Dermis blood vessel endothelial cell (primary cell): ENCODE data around the gene GRIP2. TPM values are rescaled to one million over a fixed set of nuclear protein-coding genes. Genes with fewer than 3 reads are reported as not detected.

Source experiments
- DNase-seq: peaks from one replicate; pipeline ENCODE4 v3.0.0; 2010
- total RNA-seq: library from RNA; depleted of rRNA; stranded (reverse); fragments of >200 nt; gene quantifications from 2 replicates; pipeline ENCODE4 v1.2.3, GENCODE V29; 2014

Gene GRIP2
- total RNA-seq, 1 donor from 2014 or later = under 0.01 TPM

DNA sequence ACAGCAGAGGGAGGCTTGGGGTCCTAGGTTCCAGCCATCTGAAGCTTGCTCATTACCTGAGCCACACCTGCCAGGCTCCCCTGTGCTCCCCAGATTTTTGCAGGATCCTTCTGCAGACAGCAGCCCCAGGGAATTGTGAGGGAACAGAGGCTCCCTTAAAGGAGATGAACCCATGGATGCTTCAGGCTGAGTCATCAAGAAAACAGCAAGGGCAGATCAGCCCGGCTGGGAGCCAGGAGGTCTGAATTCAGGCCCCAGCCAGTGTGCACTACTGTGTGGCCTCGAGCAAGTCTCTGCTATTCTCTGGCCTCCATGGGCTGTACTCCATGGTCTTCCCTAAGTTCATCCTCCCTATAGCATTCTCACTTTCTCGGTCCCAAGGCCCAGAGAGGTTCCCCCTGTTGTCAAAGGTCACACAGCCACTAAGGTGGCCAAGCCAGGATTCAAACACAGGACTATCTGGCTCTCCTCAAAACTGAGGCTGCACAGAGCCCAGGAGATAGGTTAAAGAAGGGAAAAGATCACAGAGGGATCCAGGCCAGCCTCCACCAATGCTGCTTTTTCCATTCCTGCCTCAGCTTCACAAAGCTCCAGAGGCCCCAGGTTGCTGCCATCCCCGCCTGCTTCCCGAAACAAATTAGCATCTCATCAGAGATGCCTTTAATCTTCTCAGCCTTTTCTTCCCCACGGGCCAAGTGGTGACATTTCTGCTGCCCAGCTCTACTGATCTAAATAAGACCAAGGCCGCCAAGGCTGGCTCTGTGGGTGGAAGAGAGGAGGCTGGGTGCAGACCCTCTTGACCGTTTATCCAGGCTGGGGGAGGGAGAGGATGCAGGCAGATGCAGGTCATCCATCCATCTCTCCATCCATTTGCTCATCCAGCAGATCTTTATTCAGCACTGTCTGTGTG, 21.2 kb upstream of the GRIP2 start:
- no peak for DNase-seq

DNA sequence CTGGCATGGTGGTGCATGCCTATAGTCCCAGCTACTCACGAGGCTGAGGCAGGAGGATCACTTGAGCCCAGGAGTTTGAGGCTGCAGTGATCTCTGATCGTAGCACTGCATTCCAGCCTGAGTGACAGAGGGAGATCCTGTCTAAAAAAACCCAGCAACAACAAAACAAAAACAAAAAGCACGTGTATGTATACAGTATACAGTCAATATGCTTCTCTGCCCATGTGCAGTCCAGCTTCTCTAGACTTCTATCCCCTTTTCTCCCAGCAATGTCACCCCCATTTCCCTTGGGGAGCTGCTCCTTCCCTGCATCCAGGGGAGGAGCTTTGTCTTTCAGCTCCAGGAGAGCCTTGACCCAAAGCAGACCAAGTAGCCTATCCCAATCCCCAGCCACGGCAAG, 20.0 kb upstream of the GRIP2 start:
- DNase-seq = no peak

DNA sequence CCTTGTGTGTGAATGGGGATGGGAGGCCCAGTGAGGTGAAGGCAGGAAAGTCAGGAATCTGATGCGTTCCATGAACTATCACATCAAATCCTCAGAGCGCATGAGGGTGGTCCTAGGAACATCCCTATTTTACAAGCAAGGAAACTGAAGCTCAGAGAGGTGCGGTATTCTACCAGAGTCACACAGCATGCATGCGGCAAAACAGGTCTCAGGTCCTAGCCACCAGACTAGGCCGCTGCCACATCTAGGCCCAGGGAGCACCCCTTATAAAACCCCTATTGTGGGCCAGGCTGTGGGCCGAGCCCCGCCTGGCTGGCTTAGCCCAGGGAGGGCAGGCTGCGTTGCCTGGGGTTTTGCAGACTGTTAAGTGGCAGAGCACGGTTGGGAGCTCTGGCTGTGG, 17.9 kb upstream of the GRIP2 start:
- DNase-seq = no peak

DNA sequence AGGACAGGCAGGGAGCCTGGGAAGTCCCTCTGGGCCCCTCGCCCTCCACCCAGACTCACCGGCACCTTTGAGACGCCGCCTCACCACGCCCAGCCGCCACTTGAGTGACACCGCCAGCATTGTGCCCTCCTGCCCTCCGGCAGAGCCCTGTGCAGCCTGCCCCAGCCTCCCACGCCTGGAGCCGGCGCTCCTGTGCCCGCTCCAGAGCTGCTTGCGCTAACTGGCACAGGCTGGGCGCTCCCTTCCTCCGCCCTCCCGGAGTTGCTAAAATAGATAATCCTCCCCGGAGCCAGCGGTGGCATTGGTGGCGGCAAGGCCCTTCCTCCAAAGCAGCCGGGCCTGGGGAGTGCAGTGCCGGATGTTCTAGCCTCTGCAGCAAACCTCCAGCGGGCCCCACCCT, 15.7 kb upstream of the GRIP2 start:
- no peak for DNase-seq

DNA sequence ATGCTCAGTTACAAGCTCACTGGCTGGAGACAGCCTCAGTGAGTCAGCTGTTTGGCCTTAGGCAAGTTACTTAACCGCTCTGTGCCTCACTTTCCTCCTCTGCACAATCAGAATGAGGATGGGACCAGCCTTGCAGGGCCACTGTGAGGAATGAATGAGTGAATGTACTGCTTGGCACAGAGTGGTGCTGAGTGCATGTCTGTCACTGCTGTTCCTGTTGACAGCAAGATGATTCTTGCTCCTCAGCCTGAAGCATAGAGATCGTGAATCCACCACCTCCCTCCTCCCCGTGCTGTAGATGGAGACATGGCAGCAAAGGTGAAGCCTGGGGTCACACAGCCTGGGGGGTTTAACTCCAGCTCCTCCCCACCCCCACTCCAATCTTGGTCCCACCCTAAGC, 14.6 kb upstream of the GRIP2 start:
- DNase-seq = no peak

DNA sequence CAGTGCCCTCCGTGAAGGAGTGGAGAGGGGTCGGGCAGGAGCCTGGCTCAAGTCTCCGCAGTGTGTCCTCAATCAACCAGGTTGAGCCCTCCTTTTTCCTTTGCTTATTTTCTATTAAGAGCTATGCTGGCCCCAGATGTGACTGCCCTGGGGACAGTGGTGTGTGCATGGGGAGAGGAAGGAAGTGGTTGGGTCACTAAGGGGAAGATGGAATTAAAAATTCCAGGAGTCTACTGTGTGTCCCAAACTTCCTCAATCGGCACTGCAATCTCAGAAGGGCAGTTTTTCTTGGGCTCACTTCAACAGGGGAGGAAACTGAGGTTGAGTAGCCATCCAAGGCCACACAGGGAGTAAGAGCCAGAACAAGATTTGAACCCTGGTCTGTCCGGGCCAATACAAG, 13.7 kb upstream of the GRIP2 start:
- DNase-seq = no peak

DNA sequence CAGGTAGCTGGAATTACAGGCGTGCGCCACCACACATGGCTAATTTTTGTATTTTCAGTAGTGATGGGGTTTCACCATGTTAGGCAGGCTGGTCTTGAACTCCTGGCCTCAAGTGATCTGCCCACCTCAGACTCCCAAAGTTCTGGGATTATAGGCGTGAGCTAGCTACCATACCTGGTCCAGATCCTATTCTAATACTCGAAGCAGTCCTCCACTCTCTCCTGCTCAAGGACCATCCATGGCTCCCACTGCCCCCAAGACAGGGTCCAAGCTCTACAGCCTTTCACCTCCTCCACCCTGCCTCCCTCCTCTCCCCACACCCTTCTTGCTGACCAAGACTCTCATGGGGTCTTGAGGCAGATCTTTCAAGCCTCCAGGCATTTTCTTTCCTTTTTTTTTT, 12.6 kb upstream of the GRIP2 start:
- DNase-seq = no peak

DNA sequence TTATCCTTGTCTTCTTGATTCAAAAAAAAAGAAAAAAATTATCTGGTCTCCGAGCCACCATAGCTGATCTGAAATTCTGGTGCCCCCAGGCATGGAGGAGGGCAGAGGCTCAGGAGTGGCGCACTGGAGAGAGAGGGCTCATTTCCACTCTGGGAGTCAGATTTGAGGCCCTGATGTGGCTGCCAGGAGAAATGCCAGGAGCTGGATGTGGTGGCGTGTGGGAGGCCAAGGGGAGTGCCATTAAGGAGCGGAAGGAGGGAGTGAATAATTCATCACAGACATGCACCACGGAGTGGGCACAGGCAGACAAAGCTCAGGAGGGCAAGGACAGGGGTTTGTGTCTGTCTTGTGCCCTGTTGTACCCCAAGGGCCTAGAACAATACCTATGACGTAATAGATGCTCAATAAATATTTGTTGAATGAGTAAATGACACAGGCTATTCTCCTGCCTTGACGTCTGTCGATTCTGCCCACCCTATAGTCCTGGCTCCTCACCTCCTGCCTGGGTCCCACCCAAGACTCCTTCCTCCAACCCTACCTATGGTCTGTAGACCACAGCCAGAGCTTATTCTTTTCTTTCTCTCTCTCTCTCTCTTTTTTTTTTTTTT, 12.0 kb upstream of the GRIP2 start:
- DNase-seq = no peak

DNA sequence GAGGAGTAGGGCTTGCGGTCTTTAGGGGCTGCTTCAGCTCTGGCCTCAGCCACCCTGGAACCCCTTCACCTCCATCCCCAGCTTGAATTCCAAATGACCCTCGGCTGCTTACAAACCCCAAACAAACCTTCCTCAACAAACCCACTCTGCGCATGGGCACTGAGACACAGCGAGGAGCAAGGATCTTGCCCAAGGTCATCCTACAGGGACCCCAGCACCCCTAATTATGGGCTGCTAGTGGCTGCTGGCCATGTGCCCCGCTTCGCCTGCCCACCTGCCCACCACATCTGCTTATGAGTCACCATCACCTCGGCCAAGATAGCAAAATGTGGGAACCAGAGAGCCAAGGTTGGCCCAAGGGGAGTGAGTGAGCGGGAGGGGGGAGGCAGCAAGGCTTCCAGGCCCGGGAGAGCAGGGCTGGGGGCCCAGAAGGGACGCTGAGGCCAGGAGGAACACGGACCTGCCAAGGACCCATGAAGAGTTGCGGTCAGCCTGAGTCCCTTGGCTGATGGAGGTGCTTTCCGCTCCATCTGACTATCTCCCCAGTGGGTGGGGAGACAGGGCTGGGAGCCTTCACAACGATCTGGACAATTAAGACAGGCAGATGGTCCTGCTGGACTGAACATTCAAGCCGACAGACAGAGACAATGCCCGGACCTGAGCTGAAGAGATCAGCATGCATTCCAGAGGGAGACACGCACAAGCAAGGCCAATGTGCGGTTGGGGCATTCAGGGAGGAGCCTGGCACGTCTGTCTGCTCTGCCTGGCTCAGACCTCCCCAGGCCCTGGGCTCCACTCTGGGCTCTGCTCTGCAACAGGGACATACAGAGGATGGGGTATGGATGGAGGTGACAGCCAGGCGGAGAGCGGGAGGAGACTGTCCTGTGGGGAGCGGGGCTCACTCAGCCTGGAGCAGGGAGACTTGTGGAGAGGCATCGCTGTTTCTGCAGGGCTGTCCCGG, 10.8 kb upstream of the GRIP2 start:
- no peak for DNase-seq

DNA sequence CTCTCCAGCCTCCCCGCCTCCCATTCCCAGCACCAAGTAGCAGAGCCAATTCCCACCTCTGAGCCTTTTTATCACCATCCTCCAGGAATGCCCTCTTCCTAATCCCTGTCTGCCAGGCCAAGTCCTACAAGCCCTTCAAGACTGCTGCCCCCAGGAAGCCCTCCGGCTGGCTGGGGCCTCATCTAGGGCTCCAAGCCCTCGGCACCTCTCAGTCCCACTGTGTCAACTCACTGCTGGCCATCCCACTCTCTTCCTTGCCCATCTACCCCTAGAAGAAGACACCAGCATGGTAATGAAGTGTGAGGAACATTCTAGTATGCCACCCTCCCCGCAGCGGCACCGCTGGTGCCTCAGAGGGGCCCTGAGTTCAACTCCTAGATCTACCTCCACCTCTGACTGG, 10.0 kb upstream of the GRIP2 start:
- DNase-seq = no peak

DNA sequence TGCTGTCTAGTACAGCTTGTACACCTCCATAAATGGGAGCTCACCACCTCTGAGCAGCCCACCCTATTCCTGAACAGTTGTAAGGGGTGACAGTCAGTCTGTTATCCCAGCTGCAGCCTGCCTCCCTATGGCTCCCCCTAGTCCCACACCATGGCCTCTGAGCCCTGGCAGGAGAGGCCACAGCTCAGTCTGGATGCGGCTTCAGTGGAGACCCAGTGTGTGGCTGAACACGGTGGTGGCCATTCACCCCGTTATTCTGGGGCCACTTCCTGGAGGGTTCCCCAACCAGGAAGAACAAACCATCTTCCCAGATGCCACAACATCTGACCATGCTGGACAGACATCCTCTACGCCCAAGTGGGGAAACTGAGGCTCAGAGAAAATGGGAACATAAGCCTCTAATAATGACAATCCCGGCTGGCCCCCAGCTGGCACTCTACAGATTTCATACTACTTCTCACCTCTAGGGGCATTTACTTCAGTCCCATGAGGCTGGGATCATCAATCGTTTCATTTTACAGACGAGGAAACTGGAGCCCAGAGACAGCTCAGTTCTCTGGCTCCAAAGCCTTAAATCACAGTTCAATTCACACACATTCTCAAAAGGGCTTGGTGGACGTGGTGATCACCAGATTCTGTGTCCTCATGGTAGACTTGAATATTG, 9.2 kb upstream of the GRIP2 start:
- peak; percentile 31 for DNase-seq

DNA sequence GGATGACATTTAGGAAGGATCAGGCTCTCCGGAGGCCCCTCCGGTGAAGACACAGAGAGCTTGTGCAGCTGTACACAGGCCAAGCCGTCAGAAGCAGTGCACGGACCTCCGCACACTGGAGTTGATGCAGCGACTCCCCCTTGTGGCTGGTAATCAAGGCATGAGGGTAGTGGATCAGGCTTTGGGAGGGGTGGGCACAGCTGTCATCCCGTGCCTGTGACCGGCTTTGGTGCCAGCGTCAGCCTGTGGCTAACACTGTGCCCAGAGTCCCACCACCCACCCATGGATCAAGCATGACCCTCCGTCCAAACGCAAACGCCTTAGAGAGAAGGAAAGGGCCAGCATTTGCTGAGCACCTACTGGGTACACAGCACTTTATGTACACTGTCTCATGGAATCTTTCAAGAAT, 8.2 kb upstream of the GRIP2 start:
- DNase-seq = peak; percentile 85

DNA sequence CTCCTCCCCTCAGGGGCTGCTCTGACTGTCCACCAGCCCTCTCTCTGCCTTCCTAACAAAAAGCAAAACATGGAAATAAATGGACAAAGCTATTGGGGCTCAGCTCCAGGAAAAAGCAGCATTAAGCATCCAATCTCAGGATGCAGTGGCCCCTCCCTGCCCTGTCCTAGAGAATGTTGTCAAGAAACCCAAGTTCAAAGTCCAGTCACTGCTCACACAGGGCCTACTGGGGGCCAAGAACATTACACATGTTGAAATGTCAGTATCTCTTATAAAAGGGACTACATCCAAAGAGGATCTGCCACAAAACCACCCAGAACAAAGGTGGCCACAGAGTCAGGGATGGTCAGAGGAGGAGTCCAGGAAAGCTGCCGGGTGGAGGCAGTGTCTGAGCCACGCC, 7.6 kb upstream of the GRIP2 start:
- DNase-seq = no peak

DNA sequence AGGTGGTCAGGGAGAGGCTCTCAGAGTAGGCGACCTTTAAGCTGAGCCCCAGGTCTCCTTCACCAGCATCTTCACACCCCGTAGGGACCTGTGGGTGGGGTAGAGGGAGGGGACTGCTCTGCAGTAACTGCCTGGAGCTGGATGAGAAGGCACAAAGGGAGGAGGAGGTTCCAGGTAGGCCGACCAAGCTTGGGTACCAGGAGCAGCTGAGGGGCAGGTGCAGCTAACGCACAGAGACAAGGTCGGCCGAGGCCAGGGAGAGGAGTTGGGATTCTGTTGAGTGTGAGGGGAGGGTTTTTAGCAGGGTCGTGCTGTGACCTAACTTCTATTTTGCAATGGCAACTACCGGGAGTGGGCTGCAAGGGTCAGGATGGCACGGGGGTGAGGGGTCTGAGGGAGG, 5.9 kb upstream of the GRIP2 start:
- DNase-seq = no peak

DNA sequence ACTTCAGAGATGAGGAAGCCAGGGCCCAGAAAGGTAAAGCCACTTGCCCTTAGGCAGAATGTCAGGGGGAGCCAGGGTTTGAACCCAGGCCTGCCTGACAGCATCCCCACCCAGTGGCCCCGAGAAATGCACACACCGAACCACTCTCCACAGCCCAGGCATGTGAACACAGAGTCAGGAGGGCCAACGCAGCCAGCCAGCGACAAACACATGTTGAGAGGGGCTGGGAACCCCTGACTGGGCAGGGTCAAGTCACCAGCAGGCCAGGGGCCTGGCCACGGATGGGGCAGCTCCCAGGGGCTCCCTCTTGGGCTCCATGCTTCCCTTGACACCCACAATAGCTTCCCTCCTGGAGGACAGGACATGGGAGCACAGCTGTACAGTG, 5.1 kb upstream of the GRIP2 start:
- DNase-seq = no peak

DNA sequence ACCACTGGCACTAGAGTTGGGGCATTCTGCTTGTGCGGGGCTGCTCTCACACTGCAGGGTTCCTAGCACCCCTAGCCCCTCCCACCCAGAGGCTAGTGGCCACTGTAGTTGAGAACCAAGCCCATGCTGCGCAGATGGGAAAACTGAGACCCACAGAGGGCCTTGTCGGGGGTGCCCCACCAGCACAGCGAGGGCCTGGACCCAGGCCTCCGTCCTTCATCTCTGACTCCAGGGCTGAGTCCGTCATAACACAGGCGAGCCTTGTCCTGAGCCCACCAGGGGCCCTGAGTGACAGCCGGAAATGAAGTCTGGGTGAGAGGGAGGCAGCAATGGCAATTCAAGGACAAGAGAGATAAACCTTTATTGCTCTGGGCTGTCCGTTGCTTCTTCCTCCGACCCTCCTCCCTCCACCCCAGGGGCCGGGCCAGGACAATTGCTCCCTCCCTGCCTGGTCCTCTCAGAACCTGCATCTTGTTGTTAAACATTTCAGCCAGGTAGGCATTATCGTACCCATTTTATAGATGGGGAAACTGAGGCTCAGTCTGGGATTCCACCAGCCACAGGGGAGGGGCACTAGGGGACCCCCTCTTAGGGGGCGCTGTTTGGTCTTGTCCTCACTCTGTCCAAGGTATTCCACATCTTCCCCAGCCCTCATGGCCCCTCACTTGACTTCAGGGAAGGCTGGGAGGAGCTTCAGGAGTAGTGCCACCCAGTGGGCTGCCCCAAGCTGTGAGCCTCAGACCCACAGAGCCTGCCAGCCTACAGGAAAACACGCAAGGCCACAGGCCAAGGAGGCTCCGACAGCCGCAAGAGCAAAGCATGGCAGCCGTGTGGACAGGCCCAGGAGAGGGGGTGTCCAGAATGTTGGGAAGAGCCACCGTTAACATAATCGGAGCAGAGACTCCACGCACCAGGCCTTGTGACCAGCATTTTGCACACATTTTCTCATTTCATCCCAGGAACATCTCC, 4.4 kb upstream of the GRIP2 start:
- no peak for DNase-seq

DNA sequence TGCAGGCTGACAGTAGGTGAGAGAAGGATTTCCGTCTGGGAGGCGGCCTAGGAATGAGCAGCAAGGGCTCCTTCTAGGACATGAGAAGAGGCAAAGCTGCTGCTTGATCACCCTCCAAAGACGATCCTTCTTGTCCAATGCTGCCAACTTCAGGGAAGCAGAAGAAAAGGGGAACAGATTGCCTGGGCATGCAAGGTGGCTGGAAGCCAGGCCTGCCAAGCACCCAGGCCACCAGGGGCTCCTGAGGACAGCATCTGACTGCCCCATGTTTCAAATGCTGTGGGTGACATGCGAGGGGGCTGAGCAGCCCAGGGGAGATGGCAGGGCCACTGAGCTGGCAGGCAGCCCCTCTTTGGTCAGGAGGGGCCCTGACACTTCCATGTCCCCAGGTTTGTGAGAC, 3.3 kb upstream of the GRIP2 start:
- no peak for DNase-seq

DNA sequence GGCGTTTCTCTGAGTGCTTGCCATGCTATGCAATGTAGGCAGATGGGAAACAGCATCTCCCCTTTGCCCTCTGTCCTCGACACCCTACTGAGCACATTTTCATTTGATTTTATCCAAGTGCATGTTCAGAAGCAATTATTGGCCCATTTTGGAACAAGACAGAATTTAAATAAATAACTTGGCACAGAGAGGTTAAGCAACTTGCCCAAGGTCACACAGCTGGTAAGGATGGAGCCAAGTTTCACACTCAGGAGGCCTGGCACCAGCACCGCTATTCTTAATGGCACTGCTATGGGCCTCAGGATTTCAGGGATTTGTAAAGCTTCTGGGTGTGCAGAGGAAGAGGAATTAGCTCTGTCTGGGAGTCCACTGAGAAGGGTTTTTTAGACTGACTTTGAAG, 2.5 kb upstream of the GRIP2 start:
- DNase-seq = no peak

DNA sequence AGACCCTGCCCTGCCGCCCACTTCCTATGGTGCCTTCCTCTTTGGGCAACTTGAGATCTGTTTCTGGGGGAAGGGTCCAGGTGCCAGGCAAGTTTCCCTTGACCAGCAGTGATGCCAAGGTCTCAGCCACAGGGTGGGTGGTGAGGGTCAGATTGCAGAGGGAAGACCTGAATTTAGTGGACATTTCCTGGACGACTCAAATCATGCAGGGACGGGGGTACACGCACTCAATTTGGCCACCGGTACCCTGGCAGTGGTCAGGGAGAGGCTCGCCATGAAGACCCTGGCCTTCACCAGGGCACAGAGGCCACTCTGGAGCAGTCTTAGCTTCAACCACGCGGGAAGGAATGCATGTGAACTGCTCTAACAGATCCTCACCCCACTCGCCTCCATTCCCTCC, 1.5 kb upstream of the GRIP2 start:
- no peak for DNase-seq

DNA sequence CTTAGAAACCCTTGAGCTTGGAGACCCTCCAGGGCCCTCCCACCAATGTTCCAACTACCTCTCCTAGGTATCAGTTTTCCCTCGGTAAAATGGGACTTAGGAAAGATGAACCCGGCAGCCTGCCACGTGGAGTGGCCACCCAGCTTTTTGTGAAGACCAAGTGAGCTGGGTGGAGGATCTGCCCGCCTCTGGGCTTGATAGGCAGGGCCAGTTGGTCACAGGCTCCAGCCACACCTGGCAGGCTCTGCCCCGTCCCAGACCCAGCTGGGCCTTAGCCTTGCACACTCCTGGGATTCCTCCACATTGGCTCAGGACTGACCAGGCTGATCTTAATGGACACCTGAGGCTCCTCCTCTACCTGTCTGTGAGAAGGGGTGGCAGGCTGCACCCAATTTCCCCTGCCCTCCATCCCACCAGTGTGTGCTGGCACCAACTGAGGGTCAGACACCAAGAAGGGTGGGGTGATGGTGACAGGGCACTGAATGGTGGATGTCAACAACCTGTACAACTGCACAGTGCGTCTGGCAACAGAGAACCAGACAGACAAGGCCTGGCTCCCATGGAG, 761 bp upstream of the GRIP2 start:
- no peak for DNase-seq

DNA sequence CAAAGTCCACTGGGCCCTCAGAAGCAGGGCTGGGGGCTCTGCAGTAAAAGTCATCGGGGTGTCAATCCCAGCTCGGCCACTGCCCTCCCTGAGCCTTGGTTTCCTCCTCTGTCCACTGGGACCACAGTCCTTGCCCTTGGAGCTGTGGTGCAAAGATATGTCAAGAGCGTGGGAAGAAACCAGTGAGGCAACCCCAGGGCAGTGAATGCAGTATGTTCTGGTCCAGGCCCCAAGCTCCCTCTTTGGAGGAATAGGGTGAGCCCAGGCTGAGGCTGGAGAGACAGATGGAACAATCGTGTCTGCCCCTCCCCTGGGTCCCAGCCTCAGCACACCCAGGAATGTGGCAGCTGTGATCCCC, 779 bp downstream of the GRIP2 start:
- DNase-seq = no peak
